Subcutaneous adipose tissue (tissue), 4 donors: Measurements from ENCODE around the gene RAB11FIP3. TPM values are rescaled to one million over a fixed set of nuclear protein-coding genes. Genes with fewer than 3 reads are reported as not detected.

ENCODE experiments used
- total RNA-seq, 4 donors: library from RNA; depleted of rRNA; stranded (reverse); fragments of >200 nt; gene quantifications; one replicate each; pipeline ENCODE4 v1.1.0, GENCODE V29; 2016
- TF ChIP-seq, protein P1 (sequence below): fragments of 450-650 bp; IDR thresholded peaks from one replicate; pipeline ENCODE4 v1.5.1; 2016; ENCODE audit warnings: low read depth, mild to moderate bottlenecking, control low read depth, antibody characterized with exemption, moderate library complexity

The RAB11FIP3 gene
- total RNA-seq, 4 donors from 2014 or later = 10.9 to 35.0 (median 21.0) TPM

DNA sequence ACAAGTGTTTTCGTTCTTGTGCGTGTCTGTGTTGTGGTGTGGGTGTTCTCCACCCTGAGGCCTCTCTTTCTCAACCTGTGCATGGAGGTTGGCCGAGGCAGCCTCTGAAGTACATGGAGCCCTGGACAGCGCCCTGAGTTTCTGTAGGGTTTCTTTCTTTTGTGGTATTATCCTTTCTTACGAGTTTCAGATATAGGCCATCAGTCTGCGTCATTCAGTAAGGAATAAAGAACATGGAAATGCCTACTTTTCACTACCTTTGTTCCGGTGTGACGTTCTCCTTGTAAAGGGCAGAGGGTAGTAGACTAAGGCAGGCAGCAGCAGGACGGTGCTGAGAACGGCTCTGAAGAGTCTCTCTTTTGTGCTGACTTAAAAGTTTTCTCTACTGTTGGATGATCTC is 18.6 kb downstream of the RAB11FIP3 start:
- TF ChIP-seq, protein P1, sequence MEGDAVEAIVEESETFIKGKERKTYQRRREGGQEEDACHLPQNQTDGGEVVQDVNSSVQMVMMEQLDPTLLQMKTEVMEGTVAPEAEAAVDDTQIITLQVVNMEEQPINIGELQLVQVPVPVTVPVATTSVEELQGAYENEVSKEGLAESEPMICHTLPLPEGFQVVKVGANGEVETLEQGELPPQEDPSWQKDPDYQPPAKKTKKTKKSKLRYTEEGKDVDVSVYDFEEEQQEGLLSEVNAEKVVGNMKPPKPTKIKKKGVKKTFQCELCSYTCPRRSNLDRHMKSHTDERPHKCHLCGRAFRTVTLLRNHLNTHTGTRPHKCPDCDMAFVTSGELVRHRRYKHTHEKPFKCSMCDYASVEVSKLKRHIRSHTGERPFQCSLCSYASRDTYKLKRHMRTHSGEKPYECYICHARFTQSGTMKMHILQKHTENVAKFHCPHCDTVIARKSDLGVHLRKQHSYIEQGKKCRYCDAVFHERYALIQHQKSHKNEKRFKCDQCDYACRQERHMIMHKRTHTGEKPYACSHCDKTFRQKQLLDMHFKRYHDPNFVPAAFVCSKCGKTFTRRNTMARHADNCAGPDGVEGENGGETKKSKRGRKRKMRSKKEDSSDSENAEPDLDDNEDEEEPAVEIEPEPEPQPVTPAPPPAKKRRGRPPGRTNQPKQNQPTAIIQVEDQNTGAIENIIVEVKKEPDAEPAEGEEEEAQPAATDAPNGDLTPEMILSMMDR = no peak

DNA sequence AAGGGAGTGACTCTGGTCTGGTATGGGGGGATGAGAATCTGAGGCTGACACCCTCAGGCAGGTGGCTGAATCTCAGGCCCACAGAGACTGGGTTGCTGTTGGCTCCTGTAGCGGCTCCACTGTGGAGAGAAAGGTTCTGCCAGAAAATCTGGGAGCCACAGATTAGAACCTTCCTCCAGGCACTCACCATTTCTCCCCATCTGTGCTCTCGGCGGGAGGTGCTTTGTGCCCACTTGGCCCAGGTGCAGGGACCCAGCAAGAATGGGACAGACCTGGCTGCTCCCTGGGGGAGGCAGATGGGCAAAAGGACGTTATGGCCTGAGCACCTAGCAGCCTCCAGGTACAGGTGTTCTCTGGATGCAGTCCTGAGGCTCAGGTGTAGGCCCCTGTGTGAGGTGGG is 20.1 kb downstream of the RAB11FIP3 start:
- TF ChIP-seq, protein P1 = no peak

DNA sequence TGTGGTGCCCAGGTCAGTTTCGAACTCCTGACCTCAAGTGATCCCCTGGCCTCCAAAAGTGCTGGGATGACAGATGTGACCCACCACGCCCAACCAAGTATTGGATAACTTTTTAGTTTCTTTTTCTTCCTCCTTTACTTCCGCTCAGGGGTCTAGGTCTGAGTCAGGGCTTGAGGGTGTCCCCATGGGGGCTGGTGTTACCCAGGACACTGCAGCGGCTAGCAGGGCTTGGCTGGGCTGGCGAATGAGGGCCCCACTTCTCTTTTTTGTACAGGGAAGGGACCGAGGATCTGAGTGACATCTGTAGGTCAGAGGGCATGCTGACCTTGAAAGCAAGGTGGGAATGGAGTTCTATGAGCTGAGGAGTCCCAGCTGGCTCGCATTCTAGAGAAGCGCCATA is 24.9 kb downstream of the RAB11FIP3 start:
- TF ChIP-seq, protein P1 = no peak

DNA sequence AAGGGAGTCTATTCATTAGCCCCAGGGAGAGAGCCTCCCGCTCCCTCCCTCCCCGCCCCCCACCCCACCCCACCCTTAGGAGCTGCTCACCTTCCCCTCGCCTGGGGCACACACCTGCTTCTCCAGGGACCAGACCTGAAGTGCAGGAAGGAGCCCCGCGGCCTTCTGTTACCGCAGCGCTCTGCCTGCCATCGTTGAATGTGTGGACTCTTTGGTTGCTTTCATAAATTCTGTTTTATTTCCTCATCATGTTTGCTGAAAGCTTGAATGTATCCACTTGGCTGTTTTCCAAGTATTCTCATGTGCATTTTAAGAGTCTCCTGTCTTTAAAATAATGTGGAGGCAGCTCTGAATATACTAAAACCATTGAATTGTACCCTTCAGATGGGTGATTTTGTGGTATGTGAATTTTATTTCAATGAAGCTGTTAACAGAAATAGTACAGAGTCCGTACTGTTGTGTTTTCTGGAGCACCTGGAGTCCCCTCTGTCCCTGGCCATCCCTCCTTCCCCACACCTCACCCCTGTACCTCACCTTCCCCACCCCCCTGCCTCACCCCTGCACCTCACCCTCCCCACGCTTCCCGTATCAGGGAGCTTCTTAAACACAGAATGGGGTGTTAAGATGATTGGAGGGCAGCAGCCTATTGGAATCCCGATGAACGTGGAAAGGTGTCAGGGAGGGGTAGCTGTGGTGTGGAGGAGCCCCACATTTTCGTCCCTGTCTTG is 25.5 kb downstream of the RAB11FIP3 start:
- TF ChIP-seq, protein P1 = no peak

DNA sequence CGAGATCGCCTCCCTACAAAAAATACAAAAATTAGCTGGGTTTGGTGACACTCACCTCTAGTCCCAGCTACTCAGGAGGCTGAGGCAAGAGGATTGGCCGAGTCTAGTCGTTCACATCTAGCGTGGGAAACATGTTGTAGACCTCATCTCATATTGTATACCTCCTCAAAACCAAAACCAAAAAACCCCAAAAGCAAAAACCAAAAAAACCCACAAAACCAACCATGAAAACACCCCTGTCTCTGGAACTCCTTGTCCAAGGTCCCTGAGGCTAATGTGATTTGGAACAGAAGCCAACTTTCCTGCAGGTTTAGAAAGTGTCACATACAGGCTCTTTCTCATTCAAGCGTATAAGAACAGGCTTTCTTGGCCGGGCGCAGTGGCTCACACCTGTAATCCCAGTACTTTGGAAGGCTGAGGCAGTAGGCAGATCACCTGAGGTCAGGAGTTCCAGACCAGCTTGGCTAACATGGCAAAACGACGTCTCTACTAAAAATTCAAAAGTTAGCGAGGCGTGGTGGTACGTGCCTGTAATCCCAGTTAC is 29.0 kb downstream of the RAB11FIP3 start:
- TF ChIP-seq, protein P1 = no peak

DNA sequence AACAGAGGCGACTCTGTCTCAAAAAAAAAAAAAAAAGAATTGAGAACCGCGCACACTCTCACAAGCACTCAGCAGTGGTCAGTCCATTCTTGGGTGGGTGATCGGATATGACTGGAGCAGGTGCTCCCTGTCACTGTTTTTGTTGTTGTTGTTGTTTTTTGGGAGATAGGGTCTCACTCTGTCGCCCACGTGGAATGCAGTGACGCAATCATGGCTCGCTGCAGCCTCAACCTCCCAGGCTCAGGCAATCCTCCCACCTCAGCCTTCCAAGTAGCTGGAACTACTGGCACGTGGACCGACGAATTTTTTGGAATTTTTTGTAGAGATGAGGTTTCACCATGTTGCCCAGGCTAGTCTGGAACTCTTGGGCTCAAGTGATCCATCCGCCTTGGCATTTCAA is 30.0 kb downstream of the RAB11FIP3 start:
- TF ChIP-seq, protein P1 = no peak

DNA sequence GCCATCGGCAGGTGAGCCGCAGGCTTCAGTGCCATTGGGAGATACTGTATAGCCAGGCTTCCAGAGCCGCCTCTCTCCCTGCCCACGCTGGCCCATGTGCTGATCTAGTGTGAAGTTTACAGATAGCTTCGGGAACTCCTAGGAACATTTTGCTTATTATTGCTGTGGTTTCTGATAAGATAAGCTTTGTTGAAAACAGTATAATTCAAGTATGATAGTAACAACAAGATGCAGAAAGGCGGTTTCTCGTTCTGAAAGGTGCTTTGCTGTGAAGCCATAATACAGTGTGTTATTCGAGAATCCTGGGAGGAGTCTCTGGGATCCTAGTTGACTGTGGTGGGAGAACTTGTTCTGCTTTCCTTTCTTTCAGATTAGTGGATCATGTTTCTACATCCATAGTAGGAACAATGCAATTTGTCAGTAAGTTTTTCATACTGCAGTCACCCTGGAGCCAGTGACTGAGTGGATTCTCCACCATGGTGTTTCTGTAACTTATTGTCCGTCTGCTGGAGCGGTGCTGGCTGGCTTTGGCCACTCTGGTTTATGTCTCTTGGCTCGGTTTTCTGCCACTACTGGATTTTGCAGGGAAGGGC is 31.5 kb downstream of the RAB11FIP3 start:
- TF ChIP-seq, protein P1 = no peak
